Measurements from ENCODE around the gene RNU5B-1. TPM values are rescaled to one million over a fixed set of nuclear protein-coding genes. Genes with fewer than 3 reads are reported as not detected.

RNU5B-1 gene
- total and polyA plus RNA-seq, 5 donors from 2014 or later = not detected

GRCh38 chr15:65278480-65278879 is 26.0 kb upstream of the RNU5B-1 start:
- Mint-ChIP-seq H3K9me3 (peaks cover 0 to 1% (median 0%) of the 10 kb centered on the region in 7 donors), H3K36me3 (peaks cover 26% of the 10 kb centered on the region), H3K27ac (peak overlapping the region in 1 of 3 donors; percentile 70), H3K4me1 (peaks cover 7 to 59% (median 24%) of the 10 kb centered on the region in 4 donors), H3K4me3 (no peak overlapping the region), H3K27me3 (no peaks in the 10 kb centered on the region)
- Histone ChIP-seq H3K4me3 (ENCODE audit: low read depth, low read length) (no peak overlapping the region), H3K4me1 (ENCODE audit: control insufficient read depth, insufficient read depth, low read length, poor library complexity, severe bottlenecking) (no peaks in the 10 kb centered on the region), H3K9me3 (ENCODE audit: control insufficient read depth in 2 of 2, low read length in 2 of 2) (no peaks in the 10 kb centered on the region), H3K27ac (ENCODE audit: insufficient read depth, low read length, poor library complexity, severe bottlenecking) (no peak overlapping the region), H3K27me3 (ENCODE audit: control insufficient read depth, insufficient read depth, low read length) (no peaks in the 10 kb centered on the region), H3K36me3 (ENCODE audit: control insufficient read depth, insufficient read depth, low read length) (peaks cover 3% of the 10 kb centered on the region)
- DNase-seq (no peak), ATAC-seq (ENCODE audit: low read depth in 2 of 2) (no peak)

GRCh38 chr15:65285291-65286068 is 19.0 kb upstream of the RNU5B-1 start:
- peak overlapping the region; percentile 89 to 94 (median 93) for H3K27ac Mint-ChIP-seq
- H3K4me1 ChIP-seq (ENCODE audit: control insufficient read depth, insufficient read depth, low read length, poor library complexity, severe bottlenecking) = peaks cover 24% of the 10 kb centered on the region
- H3K27me3 Mint-ChIP-seq = no peaks in the 10 kb centered on the region
- H3K27me3 ChIP-seq (ENCODE audit: control insufficient read depth, insufficient read depth, low read length) = no peaks in the 10 kb centered on the region
- DNase-seq = no peak
- peak overlapping the region; percentile 88 to 96 (median 91) for H3K4me3 Mint-ChIP-seq
- no peaks in the 10 kb centered on the region for H3K36me3 ChIP-seq (ENCODE audit: control insufficient read depth, insufficient read depth, low read length)
- ATAC-seq (ENCODE audit: low read depth in 2 of 2) = no peak
- peaks cover 11% of the 10 kb centered on the region for H3K36me3 Mint-ChIP-seq
- H3K9me3 ChIP-seq (ENCODE audit: control insufficient read depth in 2 of 2, low read length in 2 of 2) = no peaks in the 10 kb centered on the region
- H3K4me3 ChIP-seq (ENCODE audit: low read depth, low read length) = peak overlapping the region; percentile 80
- H3K9me3 Mint-ChIP-seq = peaks cover 0 to 2% (median 0%) of the 10 kb centered on the region in 7 donors
- H3K4me1 Mint-ChIP-seq = peaks cover 15 to 56% (median 27%) of the 10 kb centered on the region in 4 donors
- H3K27ac ChIP-seq (ENCODE audit: insufficient read depth, low read length, poor library complexity, severe bottlenecking) = peak overlapping the region; percentile 78

DNA sequence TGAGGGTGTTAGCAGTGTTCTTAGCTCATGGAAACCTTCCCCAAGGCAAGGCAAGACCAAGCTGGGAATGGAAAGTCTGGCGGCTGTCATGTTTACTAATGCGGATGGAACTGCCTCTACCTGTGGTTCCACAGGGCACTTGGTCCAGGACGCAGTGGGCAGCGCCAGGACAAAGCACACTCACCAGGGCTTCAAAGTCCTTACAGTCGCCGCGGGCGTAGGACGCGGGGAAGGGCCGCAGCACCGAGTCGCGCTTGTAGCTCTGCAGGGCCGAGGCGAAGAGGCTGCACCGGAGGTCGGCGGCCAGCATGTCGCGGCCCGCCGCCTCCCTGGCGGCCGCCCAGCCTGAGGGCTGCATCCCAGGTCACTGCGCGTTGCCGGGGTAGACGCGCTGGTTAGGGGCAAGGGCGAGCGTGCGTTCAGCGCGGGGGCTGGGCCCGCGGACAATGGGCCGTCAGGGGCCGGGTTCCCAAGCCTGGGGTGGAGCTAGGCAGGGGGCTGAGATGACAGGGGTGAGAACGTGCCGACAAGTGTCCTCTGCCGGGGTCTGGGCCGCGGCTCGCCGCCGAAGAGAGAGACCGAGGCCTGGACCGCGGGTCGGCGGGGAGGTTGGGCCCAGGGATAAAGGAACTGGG is 18.3 kb upstream of the RNU5B-1 start:
- Histone ChIP-seq H3K4me3 (ENCODE audit: low read depth, low read length) (peak overlapping the region; percentile 80), H3K36me3 (ENCODE audit: control insufficient read depth, insufficient read depth, low read length) (no peaks in the 10 kb centered on the region), H3K27ac (ENCODE audit: insufficient read depth, low read length, poor library complexity, severe bottlenecking) (peak overlapping the region; percentile 78), H3K9me3 (ENCODE audit: control insufficient read depth in 2 of 2, low read length in 2 of 2) (no peaks in the 10 kb centered on the region), H3K4me1 (ENCODE audit: control insufficient read depth, insufficient read depth, low read length, poor library complexity, severe bottlenecking) (peaks cover 24% of the 10 kb centered on the region), H3K27me3 (ENCODE audit: control insufficient read depth, insufficient read depth, low read length) (no peaks in the 10 kb centered on the region)
- Mint-ChIP-seq H3K36me3 (peaks cover 11% of the 10 kb centered on the region), H3K4me1 (peaks cover 15 to 53% (median 26%) of the 10 kb centered on the region in 4 donors), H3K27me3 (no peaks in the 10 kb centered on the region), H3K27ac (peak overlapping the region; percentile 48 to 94 (median 93)), H3K4me3 (peak overlapping the region; percentile 88 to 96 (median 91)), H3K9me3 (peaks cover 0 to 2% (median 0%) of the 10 kb centered on the region in 7 donors)
- DNase-seq (peak in 1 of 3 donors; percentile 50), ATAC-seq (ENCODE audit: low read depth in 2 of 2) (peak; percentile 6 to 10)

GRCh38 chr15:65286704-65287519 is 17.6 kb upstream of the RNU5B-1 start, which contains the start of gene PARP16:
TSS of gene PARP16 (minus strand) at chr15:65286883. CDS start at chr15:65286426, 457 bp downstream.
- Histone ChIP-seq H3K9me3 (ENCODE audit: control insufficient read depth in 2 of 2, low read length in 2 of 2) (no peaks in the 10 kb centered on the region), H3K27ac (ENCODE audit: insufficient read depth, low read length, poor library complexity, severe bottlenecking) (peak within 1 kb of the TSS; percentile 78), H3K36me3 (ENCODE audit: control insufficient read depth, insufficient read depth, low read length) (no peaks in the 10 kb centered on the region), H3K4me1 (ENCODE audit: control insufficient read depth, insufficient read depth, low read length, poor library complexity, severe bottlenecking) (peaks cover 24% of the 10 kb centered on the region), H3K27me3 (ENCODE audit: control insufficient read depth, insufficient read depth, low read length) (no peaks in the 10 kb centered on the region), H3K4me3 (ENCODE audit: low read depth, low read length) (peak within 1 kb of the TSS; percentile 80)
- H3K36me3 Mint-ChIP-seq = peaks cover 11% of the 10 kb centered on the region
- peak within 1 kb of the TSS; percentile 81 to 94 (median 93) for H3K27ac Mint-ChIP-seq
- H3K4me3 Mint-ChIP-seq = peak within 1 kb of the TSS; percentile 88 to 96 (median 91)
- H3K4me1 Mint-ChIP-seq = peaks cover 15 to 50% (median 26%) of the 10 kb centered on the region in 4 donors
- H3K9me3 Mint-ChIP-seq = peaks cover 0 to 2% (median 0%) of the 10 kb centered on the region in 7 donors
- no peaks in the 10 kb centered on the region for H3K27me3 Mint-ChIP-seq
- peak; percentile 95 for ATAC-seq (ENCODE audit: low read depth in 2 of 2)
- DNase-seq = peak; percentile 89 to 95 (median 92)

GRCh38 chr15:65287520-65287855 is 17.0 kb upstream of the RNU5B-1 start:
- peak overlapping the region; percentile 76 for H3K4me3 ChIP-seq (ENCODE audit: low read depth, low read length)
- Mint-ChIP-seq H3K4me3 (peak overlapping the region; percentile 88 to 96 (median 91)), H3K36me3 (peaks cover 6% of the 10 kb centered on the region)

GRCh38 chr15:65289261-65289854 is 15.1 kb upstream of the RNU5B-1 start:
- H3K27ac Mint-ChIP-seq = no peak overlapping the region

More at GRCh38 chr15:65287520-65287855, 17.0 kb upstream of the RNU5B-1 start:
- peaks cover 0 to 2% (median 0%) of the 10 kb centered on the region in 7 donors for H3K9me3 Mint-ChIP-seq
- H3K27me3 Mint-ChIP-seq = no peaks in the 10 kb centered on the region
- H3K4me1 Mint-ChIP-seq = peaks cover 15 to 45% (median 24%) of the 10 kb centered on the region in 4 donors
- ATAC-seq (ENCODE audit: low read depth in 2 of 2) (no peak), DNase-seq (no peak)
- peaks cover 24% of the 10 kb centered on the region for H3K4me1 ChIP-seq (ENCODE audit: control insufficient read depth, insufficient read depth, low read length, poor library complexity, severe bottlenecking)
- no peaks in the 10 kb centered on the region for H3K36me3 ChIP-seq (ENCODE audit: control insufficient read depth, insufficient read depth, low read length)
- H3K27me3 ChIP-seq (ENCODE audit: control insufficient read depth, insufficient read depth, low read length) = no peaks in the 10 kb centered on the region
- peak overlapping the region; percentile 81 to 94 (median 93) for H3K27ac Mint-ChIP-seq
- peak overlapping the region; percentile 78 for H3K27ac ChIP-seq (ENCODE audit: insufficient read depth, low read length, poor library complexity, severe bottlenecking)
- no peaks in the 10 kb centered on the region for H3K9me3 ChIP-seq (ENCODE audit: control insufficient read depth in 2 of 2, low read length in 2 of 2)

DNA sequence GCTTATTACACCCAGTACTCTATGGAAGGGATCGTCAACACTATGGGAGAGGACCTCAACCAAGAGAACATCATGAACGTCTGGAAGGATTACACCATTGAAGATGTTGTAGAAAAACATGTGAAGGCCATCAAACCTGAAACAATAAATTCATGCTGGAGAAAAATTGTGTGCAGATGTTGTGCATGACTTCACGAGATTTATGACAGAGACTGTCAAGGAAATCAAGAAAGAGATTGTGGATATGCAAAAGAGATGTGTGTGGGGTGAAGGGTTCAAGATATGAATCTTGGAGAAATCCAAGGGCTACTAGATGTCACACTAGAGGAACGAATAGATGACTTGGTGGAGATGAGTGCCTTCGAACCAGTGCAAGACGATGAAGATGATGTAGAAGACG is 14.2 kb upstream of the RNU5B-1 start:
- no peak overlapping the region for H3K27ac ChIP-seq (ENCODE audit: insufficient read depth, low read length, poor library complexity, severe bottlenecking)
- ATAC-seq (ENCODE audit: low read depth in 2 of 2) (no peak), DNase-seq (no peak)
- Mint-ChIP-seq H3K27ac (no peak overlapping the region), H3K36me3 (no peaks in the 10 kb centered on the region), H3K9me3 (peaks cover 0 to 2% (median 0%) of the 10 kb centered on the region in 7 donors), H3K27me3 (no peaks in the 10 kb centered on the region), H3K4me1 (peaks cover 10 to 28% (median 20%) of the 10 kb centered on the region in 4 donors), H3K4me3 (peak overlapping the region in 1 of 4 donors; percentile 39)
- peaks cover 20% of the 10 kb centered on the region for H3K4me1 ChIP-seq (ENCODE audit: control insufficient read depth, insufficient read depth, low read length, poor library complexity, severe bottlenecking)
- H3K27me3 ChIP-seq (ENCODE audit: control insufficient read depth, insufficient read depth, low read length) = no peaks in the 10 kb centered on the region
- H3K4me3 ChIP-seq (ENCODE audit: low read depth, low read length) = no peak overlapping the region
- H3K36me3 ChIP-seq (ENCODE audit: control insufficient read depth, insufficient read depth, low read length) = no peaks in the 10 kb centered on the region
- H3K9me3 ChIP-seq (ENCODE audit: control insufficient read depth in 2 of 2, low read length in 2 of 2) = no peaks in the 10 kb centered on the region

More at GRCh38 chr15:65289261-65289854, 15.1 kb upstream of the RNU5B-1 start:
- Mint-ChIP-seq H3K4me1 (peaks cover 10 to 34% (median 20%) of the 10 kb centered on the region in 4 donors), H3K9me3 (peaks cover 0 to 2% (median 0%) of the 10 kb centered on the region in 7 donors), H3K36me3 (no peaks in the 10 kb centered on the region), H3K4me3 (peak overlapping the region in 1 of 4 donors; percentile 96), H3K27me3 (no peaks in the 10 kb centered on the region)
- ATAC-seq (ENCODE audit: low read depth in 2 of 2) (no peak), DNase-seq (no peak)
- Histone ChIP-seq H3K4me3 (ENCODE audit: low read depth, low read length) (no peak overlapping the region), H3K4me1 (ENCODE audit: control insufficient read depth, insufficient read depth, low read length, poor library complexity, severe bottlenecking) (peaks cover 21% of the 10 kb centered on the region), H3K36me3 (ENCODE audit: control insufficient read depth, insufficient read depth, low read length) (no peaks in the 10 kb centered on the region), H3K27me3 (ENCODE audit: control insufficient read depth, insufficient read depth, low read length) (no peaks in the 10 kb centered on the region), H3K27ac (ENCODE audit: insufficient read depth, low read length, poor library complexity, severe bottlenecking) (no peak overlapping the region), H3K9me3 (ENCODE audit: control insufficient read depth in 2 of 2, low read length in 2 of 2) (no peaks in the 10 kb centered on the region)

All from CD4-positive, CD25-positive, alpha-beta regulatory T cell (primary cell).